Mesenteric fat pad (tissue), 1 donor: ENCODE measurements around the gene ITGB2. TPM values are rescaled to one million over a fixed set of nuclear protein-coding genes. Genes with fewer than 3 reads are reported as not detected.

Source experiments
- DNase-seq: peaks from one replicate; pipeline ENCODE4 v3.0.0-alpha.2; 2020; ENCODE audit warnings: low spot score
- total RNA-seq: library from RNA; stranded (reverse); fragmentation: NEBNext Ultra II Directional; extraction: Animal tissue kit (Norgen Biotek cat#: 25700); gene quantifications from one replicate; pipeline ENCODE4 v1.2.1, GENCODE V29; 2021
- donor health status: DM: yes; HTN: yes; CAD: no.

Gene ITGB2
- total RNA-seq, 1 donor from 2014 or later = 131 TPM

DNA sequence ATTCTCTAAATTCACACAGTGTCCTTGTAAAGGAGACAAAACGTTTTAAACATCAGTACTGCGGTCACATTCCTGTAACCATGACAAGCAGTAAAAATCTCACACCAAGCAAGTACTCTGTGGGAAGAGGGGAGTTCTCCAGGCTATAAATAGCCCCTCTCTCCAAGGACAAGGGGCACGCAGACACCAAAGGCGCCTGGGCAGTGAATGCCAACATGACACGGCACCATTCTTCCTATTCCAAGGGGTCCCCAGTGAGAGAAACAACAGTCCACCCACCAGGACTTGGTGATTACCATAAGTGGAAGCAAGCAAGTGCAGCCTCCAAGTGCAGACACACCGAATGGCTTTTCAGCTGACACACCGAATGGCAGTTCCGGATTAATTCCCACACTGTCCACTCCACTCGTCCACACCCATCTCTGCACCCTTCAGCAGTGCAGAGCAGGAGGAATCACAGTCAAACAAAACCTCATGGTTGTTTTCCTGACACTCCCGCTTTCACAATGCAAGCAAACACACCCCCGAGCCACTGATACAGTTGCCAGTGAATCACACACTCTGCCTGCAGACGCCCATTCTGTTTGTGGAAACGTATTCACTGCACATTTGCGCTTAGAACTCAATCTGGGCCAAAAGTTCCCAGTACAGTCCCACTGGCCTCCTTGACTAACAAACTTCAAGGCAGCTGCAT is 49.0 kb downstream of the ITGB2 start:
- no peak for DNase-seq

DNA sequence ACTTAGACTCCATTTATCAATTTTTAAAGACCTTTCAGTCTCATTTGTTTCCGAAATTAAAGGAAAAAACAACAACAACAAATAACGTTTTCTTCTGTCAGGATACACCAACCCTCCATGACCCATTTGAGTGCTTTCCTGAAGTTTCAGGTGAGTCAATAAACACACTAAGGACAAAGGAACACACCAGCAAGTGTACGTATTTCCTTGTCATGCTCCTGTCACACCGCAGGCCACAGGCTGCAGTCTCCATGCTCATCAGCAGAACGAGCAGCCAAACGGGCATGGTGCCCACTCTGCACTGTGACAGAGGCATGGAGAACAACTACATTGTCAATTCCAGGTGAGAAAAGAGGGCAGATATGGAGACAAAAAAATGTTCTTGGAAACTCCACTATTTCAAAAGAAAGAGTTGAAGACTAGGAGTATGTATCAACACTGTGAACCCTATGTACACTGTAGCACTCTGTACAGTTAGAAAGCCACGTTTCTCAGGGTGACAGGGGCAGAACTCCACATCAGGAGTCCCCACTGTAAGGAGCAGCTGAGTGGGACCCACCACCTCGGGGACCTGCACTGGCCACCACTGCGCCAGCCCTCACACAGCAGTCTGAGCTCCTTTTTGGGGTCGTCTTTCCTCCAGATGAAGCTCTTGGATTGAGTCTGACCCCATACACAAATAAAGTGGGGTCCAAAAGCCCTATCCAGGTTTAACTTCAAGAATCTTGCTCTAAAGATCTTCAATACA is 49.8 kb downstream of the ITGB2 start:
- no peak for DNase-seq

DNA sequence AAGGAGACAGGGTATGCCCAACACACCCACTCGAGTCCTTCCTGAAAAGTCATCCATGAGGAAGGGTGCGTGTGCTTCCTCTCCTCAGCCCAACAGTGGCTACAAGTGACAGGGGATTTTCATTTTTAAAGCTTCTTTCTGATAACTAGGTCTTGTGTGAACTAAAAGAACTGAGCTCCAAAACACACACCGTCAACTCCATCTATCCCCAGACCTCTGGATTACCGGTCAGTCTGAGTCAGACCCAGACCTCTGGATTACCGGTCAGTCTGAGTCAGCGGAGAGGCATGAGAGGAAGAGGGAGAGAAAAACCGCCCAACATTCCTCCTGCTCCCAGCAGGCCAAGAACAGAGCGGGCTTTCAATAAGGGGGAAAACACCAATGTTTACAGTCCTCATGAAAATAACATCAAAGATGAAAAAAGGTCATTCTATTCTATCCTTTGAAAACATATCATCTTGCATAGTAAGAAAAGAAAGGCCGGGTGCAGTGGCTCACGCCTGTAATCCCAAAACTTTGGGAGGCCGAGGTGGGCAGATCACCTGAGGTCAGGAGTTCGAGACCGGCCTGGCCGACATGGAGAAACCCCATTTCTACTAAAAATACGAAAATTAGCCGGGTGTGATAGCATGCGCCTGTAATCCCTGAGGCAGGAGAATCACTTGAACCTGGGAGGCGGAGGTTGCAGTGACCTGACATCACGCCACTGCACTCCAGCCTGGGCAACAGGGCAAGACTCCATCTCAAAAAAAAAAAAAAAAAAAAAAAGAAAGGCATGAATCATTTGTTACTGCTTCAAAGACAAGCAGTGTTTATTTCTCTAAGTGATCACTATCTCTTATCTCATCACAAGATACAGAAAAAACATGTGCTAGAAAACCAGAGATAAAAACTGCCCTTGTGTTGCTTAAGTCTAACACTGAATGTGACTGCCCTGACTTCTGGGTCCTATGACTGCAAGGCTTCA is 50.6 kb downstream of the ITGB2 start:
- no peak for DNase-seq

DNA sequence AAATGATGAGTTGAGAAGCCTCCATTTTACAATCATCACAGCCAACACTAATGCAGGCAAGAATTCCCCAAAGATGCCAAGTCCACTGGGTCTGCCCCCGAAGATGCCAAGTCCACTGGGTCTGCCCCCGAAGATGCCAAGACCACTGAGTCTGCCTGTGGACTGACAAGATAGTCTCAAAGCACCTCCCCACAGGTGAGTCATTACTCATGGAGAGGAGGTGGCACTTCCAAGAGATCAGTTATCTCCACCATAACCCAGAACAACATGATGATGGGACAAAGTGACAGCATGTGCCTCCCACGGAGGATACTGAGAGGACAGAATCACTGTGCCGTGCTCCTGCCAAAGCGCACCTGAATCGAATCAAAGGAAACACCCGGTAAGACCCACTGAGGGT is 52.0 kb downstream of the ITGB2 start:
- DNase-seq = no peak

DNA sequence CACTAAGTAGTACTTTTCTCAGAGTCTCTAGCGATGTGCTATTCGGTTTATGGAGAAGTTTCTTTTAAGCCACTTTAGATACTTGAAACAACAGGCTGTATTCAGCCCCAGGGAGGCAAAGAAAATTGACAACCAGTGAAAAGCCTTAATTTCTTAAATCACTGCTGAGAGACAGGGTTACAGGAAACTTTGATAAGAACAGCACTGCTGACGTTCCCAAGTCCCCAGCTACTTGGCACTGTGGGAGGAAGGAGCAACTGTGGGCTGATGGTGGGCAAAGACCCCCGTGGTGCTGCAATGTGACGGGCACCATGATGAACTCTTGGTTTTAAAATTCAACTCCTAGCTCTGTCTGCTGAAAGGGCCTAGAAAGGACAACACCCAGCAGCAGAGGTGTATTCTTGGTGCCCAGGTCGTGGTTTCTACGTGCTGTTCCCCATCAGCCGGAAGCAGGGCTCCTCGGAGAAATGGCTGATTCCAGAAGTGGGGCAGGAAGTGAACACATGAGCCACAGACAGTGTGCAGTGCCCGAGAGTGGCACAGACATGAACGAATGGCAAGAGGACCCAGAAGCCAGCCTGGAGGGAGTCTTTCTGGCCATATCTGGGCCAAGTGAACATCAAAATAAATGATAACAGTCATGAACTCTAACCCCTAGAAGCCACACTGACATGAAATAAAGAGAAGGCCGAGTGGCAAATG is 52.5 kb downstream of the ITGB2 start:
- DNase-seq = no peak

DNA sequence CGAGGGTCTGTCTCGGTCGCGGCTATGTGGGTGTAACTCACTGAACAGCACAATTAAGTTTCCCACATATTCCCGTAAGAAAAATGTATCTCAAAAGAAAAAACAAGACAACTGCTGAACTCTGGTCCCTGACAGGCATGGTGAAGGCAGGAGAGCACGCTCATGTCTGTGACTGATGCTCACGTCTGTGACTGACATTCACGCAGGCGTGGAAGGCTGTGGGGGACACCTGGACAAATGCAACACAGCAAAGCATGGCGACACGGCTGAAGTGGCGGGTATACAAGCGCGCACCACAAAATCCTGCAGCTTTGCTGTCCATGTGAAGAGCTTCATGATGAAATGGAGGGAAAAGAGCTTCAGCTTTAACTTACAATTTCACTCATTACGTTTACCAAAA is 53.2 kb downstream of the ITGB2 start:
- DNase-seq = no peak

DNA sequence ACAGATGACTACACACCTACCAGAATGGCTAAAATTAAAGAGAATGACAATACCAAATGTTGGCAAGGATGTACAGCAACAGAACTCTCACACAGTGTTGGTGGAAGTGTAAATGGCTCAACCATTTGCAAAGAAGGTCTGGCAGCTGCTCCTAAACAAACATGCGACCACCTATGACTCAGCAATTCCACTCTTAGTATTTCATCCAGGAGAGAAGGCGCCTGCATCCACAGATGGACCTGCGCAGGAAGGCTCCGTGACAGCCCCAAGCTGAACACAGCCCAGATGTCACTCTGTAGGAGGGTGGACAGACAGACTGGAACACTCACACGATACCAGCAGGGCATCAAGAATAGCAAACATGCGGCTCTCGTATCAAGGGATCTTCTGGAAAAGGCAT is 53.9 kb downstream of the ITGB2 start:
- no peak for DNase-seq

DNA sequence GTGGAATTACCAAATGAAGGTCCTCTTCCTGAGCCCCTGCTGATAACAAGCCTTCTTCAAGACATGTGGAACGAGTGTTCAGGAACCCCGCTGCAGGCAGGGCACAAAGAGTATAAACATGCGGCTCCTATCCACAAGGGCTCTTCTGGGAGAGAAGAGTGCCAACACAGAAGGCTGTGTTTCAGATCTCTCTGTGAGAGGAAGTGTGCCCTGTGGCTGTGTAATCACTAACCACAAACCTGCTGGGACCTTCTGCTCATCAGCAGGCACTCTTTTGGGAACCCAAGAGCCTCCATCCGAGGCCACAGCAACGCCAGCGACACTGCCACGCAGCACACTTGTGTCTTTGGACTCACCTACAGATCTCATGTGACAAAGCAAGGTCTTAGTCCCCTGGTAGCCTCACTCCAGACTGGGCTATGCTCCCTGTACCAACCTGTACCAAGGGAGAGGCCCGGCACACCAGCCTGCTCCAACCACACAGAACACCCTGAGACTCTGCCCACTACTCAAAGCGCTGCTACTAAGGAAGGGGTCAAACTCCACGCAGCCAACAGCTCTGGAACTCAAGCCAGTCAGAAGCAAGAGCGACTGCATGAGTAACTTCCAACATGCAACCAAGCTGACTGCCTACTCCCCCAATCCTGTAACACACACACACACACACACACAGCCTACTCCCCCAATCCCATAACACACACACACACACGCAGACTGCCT is 55.0 kb downstream of the ITGB2 start:
- DNase-seq = no peak

DNA sequence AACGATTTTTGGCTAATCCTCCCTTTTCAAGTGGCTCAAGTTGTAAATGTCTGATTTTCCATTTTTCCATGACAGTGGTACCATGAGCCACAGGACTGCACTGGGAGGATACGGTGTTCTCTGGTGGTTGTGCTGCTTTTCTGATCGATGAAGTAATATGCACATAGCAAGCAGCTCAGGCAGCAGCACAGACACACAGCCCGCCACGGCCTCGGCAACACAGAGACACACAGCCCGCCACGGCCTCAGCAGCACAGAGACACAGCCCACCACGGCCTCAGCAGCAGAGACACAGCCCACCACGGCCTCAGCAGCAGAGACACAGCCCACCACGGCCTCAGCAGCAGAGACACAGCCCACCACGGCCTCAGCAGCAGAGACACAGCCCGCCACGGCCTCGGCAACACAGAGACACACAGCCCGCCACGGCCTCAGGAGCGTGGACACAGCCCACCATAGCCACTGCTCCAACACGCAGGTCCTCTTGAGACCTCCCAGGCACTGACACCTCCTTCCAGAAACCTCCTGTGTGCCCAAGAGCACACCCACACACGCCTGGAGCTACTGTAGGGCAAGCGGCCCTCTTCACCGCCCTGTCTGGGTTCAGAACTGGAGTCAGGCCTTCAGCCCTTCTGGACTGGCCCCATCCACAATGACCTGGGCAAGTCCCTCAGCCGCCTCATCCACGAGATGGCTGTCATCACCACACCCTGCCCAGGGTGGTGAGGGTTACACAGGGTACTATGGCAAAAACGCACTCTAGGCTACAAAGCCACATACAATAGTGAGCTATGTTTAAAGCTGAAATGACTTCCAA is 57.6 kb downstream of the ITGB2 start:
- DNase-seq = no peak

DNA sequence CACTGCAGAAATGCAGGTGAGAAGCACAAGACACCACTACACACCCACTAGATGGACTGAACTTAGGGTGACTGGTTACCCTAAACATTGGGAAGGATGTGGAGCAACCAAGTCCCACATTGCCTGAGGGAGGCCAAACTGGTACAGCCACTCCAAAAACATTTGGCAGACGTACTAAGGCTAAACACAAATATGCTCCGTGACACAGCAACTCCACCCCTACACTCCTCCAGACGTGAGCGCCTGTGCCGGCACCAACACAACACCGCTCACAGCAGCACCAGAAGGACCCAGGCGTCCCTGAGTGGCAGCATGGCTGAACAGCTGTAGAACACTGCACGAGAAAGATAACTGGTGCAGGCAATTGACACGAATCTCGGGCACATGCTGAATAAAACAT is 61.9 kb downstream of the ITGB2 start:
- DNase-seq = no peak

DNA sequence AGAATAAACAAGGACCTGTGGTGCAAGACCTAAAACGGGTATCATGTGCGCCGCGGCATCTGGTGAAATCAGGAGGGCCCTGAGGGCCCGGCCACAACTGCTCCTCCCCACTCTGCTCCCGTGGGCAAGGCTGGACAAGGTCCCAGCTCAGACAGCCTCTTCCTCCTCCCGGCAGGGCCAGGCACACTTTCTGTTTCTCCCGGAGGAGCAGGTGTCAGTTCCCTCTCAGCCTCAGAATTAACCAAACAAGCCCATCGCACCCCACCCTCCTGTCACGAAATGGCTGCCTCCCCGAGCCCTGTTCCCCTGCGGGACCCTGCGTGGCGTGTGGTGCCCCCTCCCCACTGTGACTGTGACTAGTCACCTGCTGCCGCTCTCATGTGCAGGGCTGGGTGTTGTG is 62.4 kb downstream of the ITGB2 start:
- no peak for DNase-seq

DNA sequence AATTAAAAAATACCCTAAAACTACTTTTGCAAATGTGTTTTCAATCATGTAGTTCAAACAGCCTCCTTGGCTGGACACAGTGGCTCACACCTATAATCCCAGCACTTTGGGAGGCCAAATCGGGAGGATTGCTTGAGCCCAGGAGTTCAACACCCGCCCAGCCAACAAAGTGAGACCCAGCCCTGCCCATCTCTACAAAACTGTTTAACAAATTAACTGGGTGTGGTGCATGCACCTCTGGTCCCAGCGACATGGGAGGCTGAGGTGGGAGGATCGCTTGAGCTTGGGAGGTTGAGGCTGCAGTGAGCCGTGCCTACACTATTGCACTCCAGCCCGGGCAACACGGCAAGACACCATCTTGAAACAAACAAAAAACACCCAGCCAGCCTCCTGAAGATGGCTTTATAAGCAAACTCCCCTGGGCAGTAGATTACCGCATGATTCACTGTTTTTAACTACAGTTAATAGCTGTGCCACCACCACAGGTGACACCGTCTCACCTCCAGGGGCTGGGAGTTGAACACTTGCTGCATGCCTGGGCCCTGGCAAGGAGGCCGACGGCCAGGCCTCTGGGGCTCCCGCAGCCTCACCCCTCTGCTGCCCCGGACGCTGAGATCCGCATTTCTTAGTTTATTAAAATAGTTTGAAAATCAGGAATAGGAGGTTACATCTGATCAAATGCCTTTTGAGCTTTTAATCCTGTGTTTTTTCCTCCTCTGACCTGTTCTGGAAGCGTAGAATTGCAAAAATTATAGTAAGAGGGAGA is 63.4 kb downstream of the ITGB2 start:
- DNase-seq = no peak

DNA sequence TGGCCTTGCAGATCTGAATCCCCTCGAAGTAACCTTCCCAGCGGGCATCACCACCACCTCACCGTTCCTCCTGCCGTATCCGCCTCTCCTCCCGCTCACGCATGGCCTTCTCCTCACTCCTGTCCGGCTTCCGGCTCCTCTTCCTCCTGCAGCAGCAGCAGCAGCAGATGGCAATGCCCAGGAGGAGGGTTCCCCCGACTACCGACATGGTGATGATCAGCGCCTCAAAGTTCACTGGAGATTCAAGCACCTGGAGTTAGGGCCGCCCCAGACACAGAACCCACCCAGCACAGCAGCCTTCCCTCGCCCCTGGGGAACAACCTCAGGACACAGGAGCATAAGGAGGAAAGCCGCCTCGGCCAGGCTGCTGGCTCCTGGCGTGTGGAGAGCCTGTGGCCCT is 64.6 kb downstream of the ITGB2 start:
- DNase-seq = no peak

DNA sequence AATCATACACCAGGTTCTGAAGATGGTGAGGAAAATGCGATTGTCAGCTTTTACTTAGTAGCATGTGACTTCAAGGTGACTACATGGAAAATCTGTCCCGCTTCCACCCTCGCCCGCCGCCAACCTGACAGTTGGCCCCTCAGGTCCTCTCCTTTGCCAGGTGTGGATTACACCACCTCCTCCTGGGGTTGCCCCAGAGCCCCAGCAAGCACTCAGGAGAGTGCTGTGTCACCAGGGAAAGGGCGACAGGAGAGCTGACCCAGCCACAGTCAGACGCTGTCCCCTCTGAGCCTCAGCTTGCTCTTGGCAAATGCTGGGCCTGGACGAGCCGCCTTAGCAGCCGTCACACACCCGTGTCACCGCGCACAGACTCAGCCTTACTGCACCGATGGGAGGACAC is 65.1 kb downstream of the ITGB2 start:
- DNase-seq = no peak

DNA sequence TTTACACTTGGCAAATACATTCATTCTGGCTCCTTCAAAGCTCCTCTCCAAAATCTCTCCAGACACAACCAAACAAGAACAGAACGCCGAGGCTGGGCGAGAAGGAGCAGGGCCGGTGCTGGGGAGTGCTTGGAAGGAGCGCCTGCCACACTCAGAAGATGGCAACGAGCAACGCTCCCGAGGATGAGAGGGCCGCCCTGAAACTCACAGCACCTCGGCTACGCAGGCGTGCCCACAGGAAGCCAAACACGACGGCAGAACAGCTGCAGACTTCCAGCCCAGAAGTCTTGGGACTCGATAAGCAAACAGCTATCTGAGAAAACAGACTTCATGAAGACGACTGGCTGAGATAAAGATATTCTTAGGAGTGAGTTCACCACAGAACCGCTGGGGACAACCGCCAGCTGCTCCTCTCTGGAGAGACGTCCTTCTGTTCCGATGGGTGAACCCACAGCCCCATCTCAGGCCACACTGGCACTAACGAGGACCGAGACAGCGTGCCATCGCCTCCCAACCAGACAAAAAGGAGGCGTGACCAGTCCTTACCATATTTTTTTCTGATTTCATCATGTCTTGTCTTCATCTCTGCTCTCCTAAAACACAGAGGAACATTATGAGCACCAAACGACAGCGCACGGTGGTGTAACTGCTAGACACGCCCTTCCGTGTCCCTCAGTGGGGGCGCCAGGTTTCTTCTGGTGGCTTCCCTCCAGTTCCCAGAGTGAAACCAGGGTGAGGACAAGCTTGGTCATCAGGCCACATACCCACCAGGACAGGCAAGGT is 65.8 kb downstream of the ITGB2 start:
- DNase-seq = no peak

DNA sequence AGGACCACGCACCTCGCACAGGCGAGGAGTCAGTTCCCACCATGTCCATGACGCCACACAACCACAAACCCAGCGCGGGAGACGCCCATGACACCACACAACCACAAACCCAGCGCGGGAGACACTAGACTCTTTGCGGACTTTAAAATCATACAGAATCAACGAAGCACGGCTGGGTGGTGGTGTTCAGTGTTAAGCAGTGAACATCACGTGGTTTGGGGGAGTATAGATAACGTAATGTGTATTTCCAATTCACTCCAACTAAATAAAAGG is 66.4 kb downstream of the ITGB2 start:
- no peak for DNase-seq

DNA sequence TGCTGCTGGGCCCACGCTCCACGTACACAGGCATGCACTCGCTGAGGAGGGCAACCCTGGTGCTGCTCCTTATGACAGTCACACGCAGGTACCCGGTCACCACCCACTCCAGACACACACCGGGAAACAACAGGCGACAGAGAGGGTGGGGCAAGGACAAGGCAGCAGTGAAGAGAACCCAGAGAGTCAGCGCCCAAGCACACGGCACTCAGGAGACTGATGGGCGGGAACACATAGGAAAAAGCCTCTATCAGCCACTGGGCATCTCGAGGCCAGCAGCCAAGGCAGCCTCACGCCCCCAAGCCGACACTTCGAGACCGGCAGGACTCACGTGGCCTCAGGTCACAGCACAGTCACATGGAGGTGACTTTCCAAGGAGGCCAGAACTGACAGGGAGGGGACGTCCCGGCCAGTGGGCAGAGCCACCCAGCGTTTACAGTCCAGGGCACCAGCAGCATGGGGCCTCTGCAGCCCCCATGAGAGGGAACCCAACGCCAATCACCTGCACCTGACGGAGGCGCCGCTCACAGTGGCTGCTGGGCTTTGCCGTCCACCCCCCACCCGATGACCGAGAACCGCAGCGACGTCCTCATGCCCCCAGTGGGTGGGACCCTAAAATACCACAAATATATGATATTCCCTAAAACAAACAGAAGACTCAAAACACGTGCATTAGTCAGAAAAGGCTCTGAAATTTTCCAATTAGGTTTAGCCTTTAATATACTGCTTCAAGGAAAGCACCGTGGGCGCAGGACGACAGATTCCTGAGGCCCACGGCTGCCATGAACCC is 66.9 kb downstream of the ITGB2 start:
- DNase-seq = no peak
